ENCODE results near the gene RPL18. TPM values are rescaled to one million over a fixed set of nuclear protein-coding genes. Genes with fewer than 3 reads are reported as not detected.
"Not testable (repeated sequence)": the region's sequence is repeated elsewhere in the genome, so short reads cannot be mapped to it uniquely, and the experiment has no call there.

RPL18 gene
- total RNA-seq, 1 experiment from 2014 or later: 1,626 TPM

- in situ Hi-C loops (cut with HindIII; ENCODE audit: low pct_unique_long_range_greater_than_20kb, low sequenced_read_pairs): no loop called here
- DNase-seq (ENCODE audit: low read depth, low spot score): no peak
Measured at GRCh38 chr19:48634036-48634342, 15.0 kb upstream of the RPL18 start.

- in situ Hi-C loops (cut with HindIII; ENCODE audit: low pct_unique_long_range_greater_than_20kb, low sequenced_read_pairs): no loop called here
- no peak for DNase-seq (ENCODE audit: low read depth, low spot score)
Measured at GRCh38 chr19:48633148-48634035, 14.4 kb upstream of the RPL18 start.

- DNase-seq (ENCODE audit: low read depth, low spot score): peak; percentile 72
- in situ Hi-C loops (cut with HindIII; ENCODE audit: low pct_unique_long_range_greater_than_20kb, low sequenced_read_pairs): no loop called here
Measured at GRCh38 chr19:48632692-48633147, 13.7 kb upstream of the RPL18 start.

- DNase-seq (ENCODE audit: low read depth, low spot score); in situ Hi-C loops (cut with HindIII; ENCODE audit: low pct_unique_long_range_greater_than_20kb, low sequenced_read_pairs): not testable (repeated sequence)
Measured at GRCh38 chr19:48632286-48632685, 13.3 kb upstream of the RPL18 start.

GRCh38 chr19:48631225-48631624, 12.2 kb upstream of the RPL18 start:
- in situ Hi-C loops (cut with HindIII; ENCODE audit: low pct_unique_long_range_greater_than_20kb, low sequenced_read_pairs): no loop called here
- DNase-seq (ENCODE audit: low read depth, low spot score): no peak

- in situ Hi-C loops (cut with HindIII; ENCODE audit: low pct_unique_long_range_greater_than_20kb, low sequenced_read_pairs): no loop called here
- no peak for DNase-seq (ENCODE audit: low read depth, low spot score)
Measured at GRCh38 chr19:48630296-48631063, 11.5 kb upstream of the RPL18 start.

GRCh38 chr19:48629599-48630295, 10.8 kb upstream of the RPL18 start:
- in situ Hi-C loops (cut with HindIII; ENCODE audit: low pct_unique_long_range_greater_than_20kb, low sequenced_read_pairs): no loop called here
- DNase-seq (ENCODE audit: low read depth, low spot score): no peak

- in situ Hi-C loops (cut with HindIII; ENCODE audit: low pct_unique_long_range_greater_than_20kb, low sequenced_read_pairs): no loop called here
- no peak for DNase-seq (ENCODE audit: low read depth, low spot score)
Measured at GRCh38 chr19:48629297-48629598, 10.3 kb upstream of the RPL18 start.

GRCh38 chr19:48628486-48629296, 9.7 kb upstream of the RPL18 start:
- DNase-seq (ENCODE audit: low read depth, low spot score): no peak
- in situ Hi-C loops (cut with HindIII; ENCODE audit: low pct_unique_long_range_greater_than_20kb, low sequenced_read_pairs): no loop called here

- in situ Hi-C loops (cut with HindIII; ENCODE audit: low pct_unique_long_range_greater_than_20kb, low sequenced_read_pairs): no loop called here
- no peak for DNase-seq (ENCODE audit: low read depth, low spot score)
Measured at GRCh38 chr19:48627865-48628314, 8.9 kb upstream of the RPL18 start.

GRCh38 chr19:48627201-48627864, 8.4 kb upstream of the RPL18 start:
- in situ Hi-C loops (cut with HindIII; ENCODE audit: low pct_unique_long_range_greater_than_20kb, low sequenced_read_pairs): no loop called here
- DNase-seq (ENCODE audit: low read depth, low spot score): no peak

GRCh38 chr19:48625891-48626327, 6.9 kb upstream of the RPL18 start:
- in situ Hi-C loops (cut with HindIII; ENCODE audit: low pct_unique_long_range_greater_than_20kb, low sequenced_read_pairs): no loop called here
- DNase-seq (ENCODE audit: low read depth, low spot score): no peak

GRCh38 chr19:48624791-48625723, 6.1 kb upstream of the RPL18 start:
- no peak for DNase-seq (ENCODE audit: low read depth, low spot score)
- in situ Hi-C loops (cut with HindIII; ENCODE audit: low pct_unique_long_range_greater_than_20kb, low sequenced_read_pairs): no loop called here

GRCh38 chr19:48624067-48624594, 5.2 kb upstream of the RPL18 start:
- peak; percentile 96 for DNase-seq (ENCODE audit: low read depth, low spot score)
- in situ Hi-C loops (cut with HindIII; ENCODE audit: low pct_unique_long_range_greater_than_20kb, low sequenced_read_pairs): no loop called here

- in situ Hi-C loops (cut with HindIII; ENCODE audit: low pct_unique_long_range_greater_than_20kb, low sequenced_read_pairs): no loop called here
- DNase-seq (ENCODE audit: low read depth, low spot score): no peak
Measured at GRCh38 chr19:48623556-48624066, 4.6 kb upstream of the RPL18 start.
